ENCODE results near the gene PRUNE2. TPM values are rescaled to one million over a fixed set of nuclear protein-coding genes. Genes with fewer than 3 reads are reported as not detected.

Gene PRUNE2
- polyA plus RNA-seq, 1 of the 3 experiments (the other 2 are of a cell fraction) = 13.0 TPM

- DNase-seq = no peak
- H3K27ac ChIP-seq (ENCODE audit: low read depth in 2 of 2, low read length in 1 of 2) = peak overlapping the region in 1 of 2 experiments; percentile 95; a peak in 2 of 4 replicates
- CTCF ChIA-PET = no interaction called here
Measured at GRCh38 chr9:76688471-76689238, 217.3 kb downstream of the PRUNE2 start.

GRCh38 chr9:76687861-76688391 lies 218.0 kb downstream of the PRUNE2 start:
- Histone ChIP-seq H3K79me2 (ENCODE audit: insufficient read depth) (no peaks in the 10 kb centered on the region), H3K27me3 (ENCODE audit: insufficient read depth) (no peaks in the 10 kb centered on the region), H3K4me2 (peak overlapping the region; percentile 65), H3K9ac (peak overlapping the region; percentile 73), H3K36me3 (replicated peaks in 1 of 2; ENCODE audit: control insufficient read depth in 1 of 2, insufficient read depth in 2 of 2, low read length in 1 of 2) (no peaks in the 10 kb centered on the region), H3K9me2 (no peaks in the 10 kb centered on the region), H3F3A (replicated peaks; ENCODE audit: insufficient read depth) (peaks cover 36% of the 10 kb centered on the region), H2AFZ (ENCODE audit: low read depth) (no peak overlapping the region), H3K27ac (ENCODE audit: low read depth in 2 of 2, low read length in 1 of 2) (peak overlapping the region in 1 of 2 experiments; percentile 95; a peak in 2 of 4 replicates), H3K4me3 (ENCODE audit: low read depth in 2 of 2, low read length in 1 of 2) (no peak overlapping the region; a peak in 1 of 4 replicates), H3K4me1 (ENCODE audit: control insufficient read depth in 1 of 2, insufficient read depth in 2 of 2, low read depth in 1 of 2, low read length in 1 of 2) (peaks cover 0 to 10% of the 10 kb centered on the region in 2 experiments; a peak in 2 of 4 replicates), H4K20me1 (ENCODE audit: insufficient read depth) (no peaks in the 10 kb centered on the region), H3K9me3 (no peaks in the 10 kb centered on the region)
- TF ChIP-seq TCF12 (IDR thresholded peaks at IDR 0.05) (peak; percentile 18; the same call in 1 of the 2 replicates), NFIC (IDR thresholded peaks at IDR 0.05; ENCODE audit: borderline replicate concordance) (0 out of 2 replicates have a peak, but pooled peaks have one; percentile 17), MXI1 (IDR thresholded peaks at IDR 0.05; ENCODE audit: low read depth, low read length) (no peak), FOSL2 (IDR thresholded peaks at IDR 0.05; ENCODE audit: borderline replicate concordance, low read depth) (peak; percentile 46; the same call in 1 of the 2 replicates), USF2 (IDR thresholded peaks at IDR 0.05; ENCODE audit: borderline replicate concordance, low read depth, low read length) (no peak), JUND (IDR thresholded peaks at IDR 0.05) (peak; percentile 55), MAX (IDR thresholded peaks at IDR 0.05; ENCODE audit: low read depth) (0 out of 2 replicates have a peak, but pooled peaks have one; percentile 15)
- DNase-seq = no peak
- CTCF ChIA-PET = no interaction called here
- 5% methylated on average over 4 of the region's 4 CpGs for WGBS (ENCODE audit: low lambda C conversion rate)
- POLR2A ChIA-PET = no interaction called here

More at GRCh38 chr9:76688471-76689238, 217.3 kb downstream of the PRUNE2 start:
- Histone ChIP-seq H3K4me2 (peak overlapping the region; percentile 65), H2AFZ (ENCODE audit: low read depth) (no peak overlapping the region), H3K4me3 (ENCODE audit: low read depth in 2 of 2, low read length in 1 of 2) (peak overlapping the region in 1 of 2 experiments; percentile 15; a peak in 1 of 4 replicates), H3K27me3 (ENCODE audit: insufficient read depth) (no peaks in the 10 kb centered on the region), H3K36me3 (replicated peaks in 1 of 2; ENCODE audit: control insufficient read depth in 1 of 2, insufficient read depth in 2 of 2, low read length in 1 of 2) (no peaks in the 10 kb centered on the region), H3F3A (replicated peaks; ENCODE audit: insufficient read depth) (peaks cover 36% of the 10 kb centered on the region), H3K9me2 (no peaks in the 10 kb centered on the region), H3K79me2 (ENCODE audit: insufficient read depth) (no peaks in the 10 kb centered on the region), H3K9me3 (no peaks in the 10 kb centered on the region), H3K4me1 (ENCODE audit: control insufficient read depth in 1 of 2, insufficient read depth in 2 of 2, low read depth in 1 of 2, low read length in 1 of 2) (peaks cover 0 to 10% of the 10 kb centered on the region in 2 experiments; a peak in 2 of 4 replicates), H4K20me1 (ENCODE audit: insufficient read depth) (no peaks in the 10 kb centered on the region), H3K9ac (peak overlapping the region; percentile 73)
- TF ChIP-seq TCF12 (IDR thresholded peaks at IDR 0.05) (no peak), NRF1 (IDR thresholded peaks at IDR 0.05; ENCODE audit: low read depth, low read length) (no peak)
- 10% methylated on average over 3 of the region's 3 CpGs for WGBS (ENCODE audit: low lambda C conversion rate)
- POLR2A ChIA-PET = no interaction called here
